ENCODE data around the gene TNNT3. TPM values are rescaled to one million over a fixed set of nuclear protein-coding genes. Genes with fewer than 3 reads are reported as not detected.

Gene TNNT3
- total RNA-seq, 1 donor: 5.1 TPM

Other genes with a start within 250 kb of the TNNT3 start
- not detected for gene KRTAP5-6, start 222.5 kb upstream of the TNNT3 start, total RNA-seq
- gene IFITM10, start 169.1 kb upstream of the TNNT3 start, total RNA-seq: 4.8 TPM
- gene CTSD, start 155.8 kb upstream of the TNNT3 start, total RNA-seq: 253 TPM
- not detected for gene SYT8, start 84.7 kb upstream of the TNNT3 start, total RNA-seq
- gene TNNI2, start 80.7 kb upstream of the TNNT3 start, total RNA-seq: 8.6 TPM
- gene LSP1, start 66.6 kb upstream of the TNNT3 start, total RNA-seq: 357 TPM
- gene PRR33, start 27.8 kb upstream of the TNNT3 start, total RNA-seq: not detected
- gene MRPL23, start 27.6 kb downstream of the TNNT3 start, total RNA-seq: 65.4 TPM
- gene H19, start 78.1 kb downstream of the TNNT3 start, total RNA-seq: not detected
- gene IGF2, start 219.7 kb downstream of the TNNT3 start, total RNA-seq: not detected
- gene INS, start 241.5 kb downstream of the TNNT3 start, total RNA-seq: not detected